Duodenal mucosa (tissue), 2 donors: Measurements from ENCODE around the gene IGHMBP2.
"Not testable (repeated sequence)": the region's sequence is repeated elsewhere in the genome, so short reads cannot be mapped to it uniquely, and the experiment has no call there.

ENCODE experiments used
- H3K27ac ChIP-seq: one replicate; pipeline ENCODE4 v1.7.0; 2013; ENCODE audit warnings: low read depth, low read length
- H3K27me3 ChIP-seq, 2 donors: one replicate each; pipeline ENCODE4 v1.7.0; 2013; ENCODE audit warnings: low read length in 2 of 2, control low read depth in 1 of 2; ENCODE audit not compliant: insufficient read depth in 2 of 2, control insufficient read depth in 1 of 2
- H3K36me3 ChIP-seq, 2 donors: one replicate each; pipeline ENCODE4 v1.7.0; 2013; ENCODE audit warnings: low read length in 2 of 2, control low read depth in 1 of 2; ENCODE audit not compliant: insufficient read depth in 2 of 2, control insufficient read depth in 1 of 2
- H3K4me1 ChIP-seq, 2 donors: one replicate each; pipeline ENCODE4 v1.7.0; 2013; ENCODE audit warnings: low read length in 2 of 2, control low read depth in 1 of 2; ENCODE audit not compliant: insufficient read depth in 2 of 2, control insufficient read depth in 1 of 2
- H3K4me3 ChIP-seq, 2 donors: one replicate each; pipeline ENCODE4 v1.7.0; 2013; ENCODE audit warnings: low read length in 2 of 2, low read depth in 1 of 2
- H3K9ac ChIP-seq, 2 donors: one replicate each; pipeline ENCODE4 v1.7.0; 2013; ENCODE audit warnings: low read length in 2 of 2, low read depth in 1 of 2
- H3K9me3 ChIP-seq, 2 donors: one replicate each; pipeline ENCODE4 v1.7.0; 2013; ENCODE audit warnings: low read length in 2 of 2, control low read depth in 1 of 2; ENCODE audit not compliant: control insufficient read depth in 1 of 2

The IGHMBP2 gene

GRCh38 chr11:68903288-68904247, at the start of gene IGHMBP2, which contains the start of gene MRPL21:
TSS of gene IGHMBP2 (plus strand) at chr11:68903891. CDS start at chr11:68903953, 62 bp downstream.
TSS of gene MRPL21 (minus strand) at chr11:68903832. CDS start at chr11:68903810, 22 bp downstream.
- peak within 1 kb of the TSS; percentile 96 to 100 for H3K4me3 ChIP-seq
- H3K27me3 ChIP-seq: no peaks in the 10 kb centered on the region
- H3K27ac ChIP-seq: peak within 1 kb of the TSS; percentile 77
- peaks cover 7 to 24% of the 10 kb centered on the region in 2 donors for H3K36me3 ChIP-seq
- H3K9me3 ChIP-seq: no peaks in the 10 kb centered on the region
- peaks cover 16 to 26% of the 10 kb centered on the region in 2 donors for H3K4me1 ChIP-seq
- peak within 1 kb of the TSS; percentile 78 to 90 for H3K9ac ChIP-seq

- Histone ChIP-seq H3K4me1 (peaks cover 14 to 28% of the 10 kb centered on the region in 2 donors), H3K27ac (no peak overlapping the region), H3K4me3 (peak overlapping the region; percentile 25 to 75), H3K36me3 (no peaks in the 10 kb centered on the region), H3K27me3 (peaks cover 7 to 10% of the 10 kb centered on the region in 2 donors), H3K9ac (no peak overlapping the region), H3K9me3 (no peaks in the 10 kb centered on the region)
These were observed 49.3 kb upstream of the IGHMBP2 start for GRCh38 chr11:68854273-68854958.

DNA sequence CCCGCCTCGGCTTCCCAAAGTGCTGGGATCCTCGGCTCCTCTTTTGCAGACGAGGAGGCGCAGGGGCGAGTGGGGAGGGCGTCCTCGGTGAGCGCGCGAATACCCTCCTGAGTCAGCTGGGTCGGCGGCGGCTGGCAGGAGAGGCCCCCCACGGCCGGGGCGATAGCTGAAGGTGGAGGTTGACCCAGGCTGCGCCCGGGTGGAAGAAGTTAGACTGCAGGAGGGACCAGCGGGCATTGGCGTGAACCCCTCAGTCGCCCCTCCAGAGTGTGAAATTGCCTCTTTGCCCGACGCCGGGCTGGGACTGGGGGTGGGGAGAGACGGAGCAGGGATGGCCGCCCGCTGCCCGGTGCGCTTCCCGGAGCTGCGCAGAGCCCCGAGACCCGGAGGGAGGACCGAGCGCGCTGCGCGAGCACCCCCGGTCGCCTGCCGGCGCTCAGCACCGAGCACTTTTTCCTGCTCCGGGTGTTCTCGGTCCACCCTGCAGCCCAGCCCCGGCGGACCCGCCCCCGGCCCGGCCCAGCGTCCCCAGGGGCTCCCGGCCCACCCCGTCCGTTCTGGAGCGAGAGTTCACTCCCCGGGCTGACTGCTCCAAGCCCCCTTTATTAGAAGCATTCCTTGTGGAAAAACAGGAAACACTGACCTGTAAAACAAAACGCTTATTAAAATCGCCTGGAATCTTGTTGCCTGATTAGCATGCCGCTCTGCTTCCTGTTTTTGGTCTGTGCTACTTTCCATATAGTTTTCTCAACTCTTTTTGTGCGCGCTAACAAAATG, 48.3 kb upstream of the IGHMBP2 start:
- Histone ChIP-seq H3K9ac (peak overlapping the region; percentile 41 to 51), H3K4me1 (peaks cover 14 to 28% of the 10 kb centered on the region in 2 donors), H3K4me3 (peak overlapping the region; percentile 66 to 75), H3K27ac (no peak overlapping the region), H3K9me3 (no peaks in the 10 kb centered on the region), H3K36me3 (no peaks in the 10 kb centered on the region), H3K27me3 (peaks cover 7 to 10% of the 10 kb centered on the region in 2 donors)

- H3K9ac ChIP-seq, H3K27ac ChIP-seq, H3K4me3 ChIP-seq, H3K36me3 ChIP-seq, H3K27me3 ChIP-seq, H3K9me3 ChIP-seq: not testable (repeated sequence)
- H3K4me1 ChIP-seq: peaks cover 14 to 28% of the 10 kb centered on the region in 2 donors
These were observed 47.2 kb upstream of the IGHMBP2 start for GRCh38 chr11:68856425-68857030.

DNA sequence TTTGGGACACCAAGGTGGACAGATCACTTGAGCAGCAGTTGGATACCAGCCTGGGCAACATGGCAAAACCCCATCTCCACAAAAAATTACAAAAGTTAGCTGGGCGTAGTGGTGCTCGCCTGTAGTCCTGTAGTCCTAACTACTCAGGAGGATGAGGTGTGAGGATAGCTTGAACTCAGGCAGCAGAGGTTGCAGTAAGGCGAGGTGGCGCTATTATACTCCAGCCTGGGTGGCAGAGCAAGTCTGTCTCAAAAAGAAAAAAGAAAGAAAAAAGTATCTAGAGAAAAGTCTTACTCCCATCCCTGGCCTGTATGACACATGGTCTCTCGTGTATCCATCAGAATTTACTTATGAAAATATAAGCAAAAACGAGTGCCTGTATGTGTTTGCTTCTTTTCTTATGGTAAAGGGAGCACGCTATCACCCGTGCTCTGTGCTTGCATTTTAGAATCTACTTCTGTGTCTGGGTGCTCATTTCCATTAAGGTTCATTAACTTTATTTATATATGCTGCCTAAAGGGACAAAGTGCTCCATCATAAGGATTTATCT, 46.6 kb upstream of the IGHMBP2 start:
- H3K4me1 ChIP-seq: peaks cover 14 to 28% of the 10 kb centered on the region in 2 donors
- H3K27me3 ChIP-seq: peaks cover 7 to 10% of the 10 kb centered on the region in 2 donors
- no peak overlapping the region for H3K27ac ChIP-seq
- H3K9ac ChIP-seq: no peak overlapping the region
- no peak overlapping the region for H3K4me3 ChIP-seq
- H3K36me3 ChIP-seq: no peaks in the 10 kb centered on the region
- H3K9me3 ChIP-seq: no peaks in the 10 kb centered on the region

DNA sequence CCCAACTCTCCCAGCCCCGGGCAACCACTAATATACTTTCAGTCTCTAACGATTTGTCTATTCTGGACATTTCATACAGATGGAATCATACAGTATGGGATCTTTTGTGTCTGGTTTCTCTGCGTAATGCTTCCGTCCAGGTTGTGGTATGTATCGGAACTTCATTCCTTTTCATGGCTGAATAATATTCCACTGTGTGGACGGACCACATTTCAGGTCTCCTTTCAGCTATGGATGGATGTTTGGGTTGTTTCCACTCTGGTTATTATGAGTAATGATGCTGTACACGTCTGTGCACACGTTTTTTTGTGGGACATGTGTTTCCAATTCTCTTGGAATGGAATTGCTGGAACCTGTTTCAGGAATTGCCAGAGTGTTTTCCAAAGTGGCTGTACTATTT, 44.6 kb upstream of the IGHMBP2 start:
- H3K4me1 ChIP-seq: peaks cover 14 to 30% of the 10 kb centered on the region in 2 donors
- H3K4me3 ChIP-seq: no peak overlapping the region
- no peak overlapping the region for H3K9ac ChIP-seq
- peaks cover 5% of the 10 kb centered on the region in 2 donors for H3K27me3 ChIP-seq
- H3K27ac ChIP-seq: no peak overlapping the region
- no peaks in the 10 kb centered on the region for H3K36me3 ChIP-seq
- peaks cover 5 to 8% of the 10 kb centered on the region in 2 donors for H3K9me3 ChIP-seq

GRCh38 chr11:68862421-68862820, 41.3 kb upstream of the IGHMBP2 start:
- peaks cover 5 to 11% of the 10 kb centered on the region in 2 donors for H3K9me3 ChIP-seq
- no peak overlapping the region for H3K9ac ChIP-seq
- no peak overlapping the region for H3K27ac ChIP-seq
- no peaks in the 10 kb centered on the region for H3K36me3 ChIP-seq
- H3K4me1 ChIP-seq: peaks cover 4 to 6% of the 10 kb centered on the region in 2 donors
- H3K27me3 ChIP-seq: no peaks in the 10 kb centered on the region
- H3K4me3 ChIP-seq: no peak overlapping the region

DNA sequence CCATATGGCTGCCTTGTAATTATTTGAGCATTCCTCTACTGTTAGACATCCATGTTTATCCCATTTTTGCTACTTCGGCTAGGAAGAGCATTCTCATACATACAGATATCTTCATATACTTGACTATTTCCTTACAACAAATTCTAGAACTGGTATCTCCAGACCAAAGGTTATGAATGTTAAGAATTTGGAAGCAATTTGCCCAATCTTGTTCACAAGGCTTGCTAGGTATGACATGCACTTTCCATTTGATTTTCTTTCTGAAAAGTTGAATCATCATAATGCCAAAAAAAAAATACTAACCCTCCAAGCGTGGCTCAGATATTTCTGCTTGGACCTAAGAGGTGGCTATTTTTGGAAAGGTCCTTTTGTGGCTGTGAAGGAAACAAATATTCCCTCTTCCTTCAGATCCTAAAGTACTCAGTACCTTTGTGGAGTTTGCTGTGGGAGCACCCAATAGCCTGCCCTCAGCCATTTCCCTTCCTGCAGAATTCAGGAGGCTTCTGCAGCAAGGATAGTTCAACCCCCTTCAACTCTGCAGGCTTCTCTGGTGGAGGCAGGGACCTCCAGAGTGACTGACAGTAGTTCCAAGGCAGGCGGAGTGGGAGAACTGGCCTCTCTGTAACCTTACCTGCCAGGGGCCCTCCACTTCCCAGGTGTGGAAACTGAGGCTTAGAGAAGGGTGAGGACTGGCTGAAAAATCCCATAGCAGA, 40.0 kb upstream of the IGHMBP2 start:
- H3K36me3 ChIP-seq: no peaks in the 10 kb centered on the region
- peaks cover 0 to 4% of the 10 kb centered on the region in 2 donors for H3K4me1 ChIP-seq
- no peaks in the 10 kb centered on the region for H3K27me3 ChIP-seq
- peaks cover 5 to 11% of the 10 kb centered on the region in 2 donors for H3K9me3 ChIP-seq
- H3K4me3 ChIP-seq: no peak overlapping the region
- H3K9ac ChIP-seq: no peak overlapping the region
- H3K27ac ChIP-seq: no peak overlapping the region

DNA sequence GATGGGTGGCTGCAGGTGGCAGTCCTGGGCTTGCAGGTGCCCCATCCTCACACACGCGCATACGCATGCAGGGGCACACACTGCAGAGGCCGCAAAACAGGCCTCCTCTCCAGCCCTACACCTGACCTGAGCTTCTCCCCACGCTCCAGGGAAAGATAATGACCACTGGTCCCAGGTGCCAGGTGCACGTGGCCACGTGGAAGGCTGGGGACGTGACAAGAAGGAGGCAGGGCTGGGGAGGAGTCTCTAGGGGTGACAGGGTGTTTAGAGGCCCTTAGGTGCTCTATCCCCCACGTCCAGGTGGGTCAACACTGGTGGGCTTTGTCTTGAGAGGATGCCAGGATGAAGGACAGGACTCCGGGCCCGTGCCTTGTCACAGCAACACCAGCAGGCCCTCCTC, 38.5 kb upstream of the IGHMBP2 start:
- H3K4me3 ChIP-seq: no peak overlapping the region
- H3K9ac ChIP-seq: no peak overlapping the region
- peaks cover 5 to 11% of the 10 kb centered on the region in 2 donors for H3K9me3 ChIP-seq
- H3K27me3 ChIP-seq: no peaks in the 10 kb centered on the region
- peaks cover 0 to 4% of the 10 kb centered on the region in 2 donors for H3K4me1 ChIP-seq
- no peak overlapping the region for H3K27ac ChIP-seq
- no peaks in the 10 kb centered on the region for H3K36me3 ChIP-seq
